Prostate gland (tissue), 2 donors: ENCODE results near the gene GBP5.

Experiments used
- CTCF ChIP-seq, 4 experiments: fragments of 200-600 bp in 2 of 4; fragments of 450-650 bp in 2 of 4; sonication (generic) in 2 of 4; IDR thresholded peaks; 1 replicate in 3 of 4; 2 replicates in 1 of 4; pipeline ENCODE4 v1.5.1; 2016 to 2019; ENCODE audit warnings: antibody characterized with exemption in 4 of 4, mild to moderate bottlenecking in 2 of 4, moderate library complexity in 2 of 4
- POLR2A ChIP-seq: fragments of 450-650 bp; IDR thresholded peaks from one replicate; pipeline ENCODE4 v1.6.1; 2016; ENCODE audit warnings: antibody characterized with exemption, mild to moderate bottlenecking

- no peak for TF ChIP-seq CTCF (IDR thresholded peaks at IDR 0.05)
- TF ChIP-seq POLR2A = no peak
Measured at GRCh38 chr1:89269277-89269676, 3.4 kb downstream of the GBP5 start.
